Measurements from ENCODE around the gene NPAS3.

- TF ChIP-seq CTCF (IDR thresholded peaks at IDR 0.05) (no peak), POLR2A (IDR thresholded peaks at IDR 0.05) (no peak)
Observed at GRCh38 chr14:33307691-33308251, 369.1 kb downstream of the NPAS3 start.
